Mammary epithelial cell (primary cell): ENCODE data around the gene SLIT3.

Source experiments
- CTCF ChIP-seq, 2 donors: IDR thresholded peaks in 1 of 2; conservative IDR thresholded peaks in 1 of 2; 2 replicates each; pipeline ENCODE4 v1.5.1; 2011 to 2012; ENCODE audit warnings: inconsistent platforms in 2 of 2, low read length in 2 of 2, mild to moderate bottlenecking in 2 of 2, control low read depth in 1 of 2, low read depth in 1 of 2; ENCODE audit not compliant: insufficient read depth in 1 of 2; ENCODE audit errors: extremely low read depth in 1 of 2
- EZH2 ChIP-seq: IDR thresholded peaks from 2 replicates; pipeline ENCODE4 v1.6.1; 2012; ENCODE audit warnings: low read length, inconsistent platforms, borderline replicate concordance

GRCh38 chr5:168756453-168757391, 544.2 kb downstream of the SLIT3 start:
- TF ChIP-seq CTCF (conservative IDR thresholded peaks at IDR 0.05 in 1 of 2, IDR thresholded peaks at IDR 0.05 in 1 of 2; ENCODE audit: extremely low read depth in 1 of 2, insufficient read depth in 1 of 2, low read depth in 1 of 2, low read length in 2 of 2), result no peak
- no peak for TF ChIP-seq EZH2
